ENCODE data around the gene CARM1. TPM values are rescaled to one million over a fixed set of nuclear protein-coding genes. Genes with fewer than 3 reads are reported as not detected.
"Not testable (repeated sequence)": the region's sequence is repeated elsewhere in the genome, so short reads cannot be mapped to it uniquely, and the experiment has no call there.

The CARM1 gene
- polyA plus RNA-seq, 3 donors, result 40.8 to 56.5 (median 46.2) TPM

DNA sequence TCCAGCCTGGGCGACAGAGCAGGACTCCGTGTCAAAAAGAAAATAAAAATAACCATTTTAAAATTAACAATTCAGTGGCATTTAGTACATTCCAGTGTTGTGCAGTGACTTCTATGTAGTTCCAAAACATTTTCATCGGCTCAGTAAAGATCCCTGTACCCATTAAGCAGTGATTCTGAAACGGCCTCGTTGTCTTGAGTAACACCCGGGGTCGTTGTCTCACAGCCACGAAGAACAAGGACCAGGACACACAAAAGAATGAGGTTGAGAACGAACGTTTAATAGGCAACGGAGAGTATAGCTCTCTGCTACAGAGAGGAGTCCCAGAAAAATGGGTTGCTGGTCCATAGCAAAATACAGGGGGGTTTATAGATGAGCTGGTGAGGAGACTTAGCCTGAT lies 33.0 kb upstream of the CARM1 start:
- DNase-seq (ENCODE audit: extremely low read depth in 1 of 11, low read depth in 9 of 11, low spot score in 4 of 11), result no peak

DNA sequence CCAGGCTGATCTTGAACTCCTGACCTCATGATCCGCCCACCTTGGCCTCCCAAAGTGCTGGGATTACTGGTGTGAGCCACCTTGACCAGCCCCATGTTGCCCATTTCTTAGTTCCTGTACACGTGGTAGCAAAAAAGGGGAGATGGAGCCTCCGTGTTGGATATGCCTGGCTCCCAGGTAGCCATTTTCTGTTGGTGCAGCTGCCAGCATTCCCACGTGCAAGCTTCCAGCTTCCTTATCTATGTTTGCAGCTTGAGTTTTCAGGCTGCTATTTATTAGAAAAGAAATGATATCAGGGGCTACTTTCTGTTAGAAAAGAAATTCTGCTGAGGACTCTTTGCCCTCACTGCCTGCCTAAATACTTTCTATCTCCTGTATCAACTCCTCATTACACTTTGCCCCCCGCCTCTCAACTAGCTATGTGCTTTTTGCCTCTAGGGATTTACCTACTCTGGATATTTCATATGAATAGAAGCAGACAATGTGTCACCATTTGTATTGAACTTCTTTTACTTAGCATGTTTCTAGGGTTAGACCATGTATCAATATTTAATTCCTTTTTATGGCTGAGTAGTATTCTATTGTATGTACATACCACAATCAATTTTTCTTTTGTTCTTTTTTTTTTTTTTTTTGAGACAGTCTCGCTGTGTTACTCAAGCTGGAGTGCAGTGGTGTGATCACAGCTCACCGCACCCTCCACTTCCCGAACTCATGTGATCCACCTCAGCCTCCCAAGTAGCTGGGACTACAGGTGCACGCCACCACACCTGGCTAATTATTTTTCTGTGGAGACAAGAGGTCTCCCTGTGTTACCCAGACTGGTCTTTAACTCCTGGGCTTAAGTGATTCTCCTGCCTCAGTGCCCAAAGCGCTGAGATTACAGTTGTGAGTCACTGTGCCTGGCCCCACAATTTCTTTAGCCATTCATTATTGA lies 32.0 kb upstream of the CARM1 start:
- no peak for DNase-seq (ENCODE audit: extremely low read depth in 1 of 11, low read depth in 9 of 11, low spot score in 4 of 11)

DNA sequence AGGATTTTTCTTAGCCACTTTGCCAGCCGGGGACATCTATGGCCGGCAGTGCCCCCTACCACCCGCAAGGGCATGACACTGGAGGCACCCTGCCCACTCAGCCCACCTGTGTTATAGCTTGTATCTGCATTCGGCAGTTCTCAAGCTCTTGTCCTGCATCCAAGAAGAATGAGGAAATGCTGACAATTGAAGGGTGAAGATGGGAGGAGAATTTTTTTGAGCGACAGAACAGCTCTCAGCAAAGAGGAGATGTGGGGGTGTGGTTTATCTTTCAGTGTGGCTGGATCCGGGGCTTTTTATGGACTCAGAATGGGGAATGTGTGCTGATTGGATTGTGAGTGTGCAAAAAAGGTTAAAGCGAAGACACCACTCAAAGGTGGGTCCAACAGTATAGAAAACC lies 28.6 kb upstream of the CARM1 start:
- no peak for DNase-seq (ENCODE audit: extremely low read depth in 1 of 11, low read depth in 9 of 11, low spot score in 4 of 11)

DNA sequence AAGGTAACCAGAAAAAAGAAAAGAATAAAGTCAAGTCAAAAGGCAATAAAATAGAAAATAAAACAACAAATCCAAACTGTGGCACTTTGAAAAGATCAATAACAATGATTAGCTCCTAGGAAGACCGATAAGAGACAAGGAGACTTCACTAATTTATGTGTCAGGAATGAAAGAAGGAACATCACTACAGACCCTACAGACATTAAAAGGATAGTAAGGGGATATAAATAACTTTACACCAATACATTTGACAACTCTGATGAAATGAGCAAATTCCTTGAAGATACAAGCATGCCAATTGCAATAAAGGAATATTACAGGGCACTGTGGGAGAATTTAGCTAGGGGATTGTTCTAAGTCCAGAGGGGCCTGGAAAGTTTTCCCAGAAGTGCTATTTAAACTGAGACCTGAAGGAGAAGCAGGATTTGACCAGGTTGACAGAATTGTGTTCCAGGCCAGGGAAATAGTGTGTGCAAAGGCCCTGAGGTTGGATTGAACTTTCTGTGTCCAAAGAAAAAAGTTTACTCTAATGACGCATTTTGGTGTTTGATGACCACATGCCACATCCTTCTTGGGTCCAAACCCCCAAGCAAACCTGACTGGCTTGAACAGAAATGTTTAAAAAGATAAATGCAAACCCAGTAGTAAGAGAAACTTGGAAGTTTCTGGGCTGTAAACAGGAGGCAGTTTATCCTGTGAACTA lies 24.7 kb upstream of the CARM1 start:
- DNase-seq (ENCODE audit: extremely low read depth in 1 of 11, low read depth in 9 of 11, low spot score in 4 of 11), result no peak

DNA sequence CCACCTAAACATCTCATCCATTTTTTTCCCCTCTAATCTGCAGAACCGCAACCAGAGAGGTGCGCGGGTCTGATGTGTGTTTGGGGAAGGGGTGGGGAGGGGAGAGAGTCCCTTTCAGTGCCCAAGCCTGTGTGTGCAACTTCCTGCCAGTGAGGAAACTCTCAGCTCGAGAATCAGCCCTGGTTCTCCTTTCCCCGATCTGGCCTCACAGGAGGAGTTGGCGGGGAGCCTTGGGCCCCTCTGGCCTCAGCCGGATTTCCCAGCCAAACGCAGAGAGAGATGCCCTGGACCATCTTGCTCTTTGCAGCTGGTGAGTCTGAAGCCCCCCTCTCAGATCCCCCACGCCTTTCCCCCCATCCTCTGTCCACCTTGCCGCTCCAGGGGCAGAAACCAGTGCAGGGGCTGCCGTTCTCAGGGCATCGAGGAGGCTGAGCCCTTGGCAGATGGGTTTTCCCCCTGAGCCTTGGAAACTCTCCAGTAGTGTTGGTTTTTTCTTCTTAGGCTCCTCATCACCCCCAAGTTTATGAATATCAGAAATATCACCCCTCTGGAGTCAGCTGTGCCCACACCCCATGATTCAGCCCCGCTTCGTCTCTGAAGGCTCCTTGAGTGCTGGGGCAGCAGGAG lies 23.0 kb upstream of the CARM1 start, which contains the start of gene C19orf38:
Gene C19orf38 (plus strand): TSS at position 186 of the 627 bp plus-strand sequence. CDS start 94 bp downstream, at position 280.
- DNase-seq (ENCODE audit: extremely low read depth in 1 of 11, low read depth in 9 of 11, low spot score in 4 of 11), result no peak

DNA sequence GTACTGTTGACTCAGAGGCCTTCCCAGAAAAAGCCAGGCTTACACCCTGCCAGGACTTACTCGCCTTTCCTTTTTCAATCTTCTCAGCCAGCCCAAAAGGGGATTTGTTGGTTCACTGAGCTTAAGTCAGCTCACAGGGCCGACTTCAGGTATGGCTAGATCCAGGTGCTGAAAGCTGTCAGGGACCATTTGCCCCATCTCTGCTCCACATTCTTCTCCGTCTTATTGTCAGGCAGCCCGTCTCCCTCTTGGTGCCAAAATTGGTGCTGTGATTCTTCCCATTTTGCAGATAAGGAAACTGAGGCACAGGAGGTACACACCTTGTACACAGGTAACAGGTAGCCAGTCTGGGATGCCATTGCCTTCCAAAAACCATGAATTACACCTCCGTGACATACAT lies 20.7 kb upstream of the CARM1 start:
- DNase-seq (ENCODE audit: extremely low read depth in 1 of 11, low read depth in 9 of 11, low spot score in 4 of 11), result no peak

DNA sequence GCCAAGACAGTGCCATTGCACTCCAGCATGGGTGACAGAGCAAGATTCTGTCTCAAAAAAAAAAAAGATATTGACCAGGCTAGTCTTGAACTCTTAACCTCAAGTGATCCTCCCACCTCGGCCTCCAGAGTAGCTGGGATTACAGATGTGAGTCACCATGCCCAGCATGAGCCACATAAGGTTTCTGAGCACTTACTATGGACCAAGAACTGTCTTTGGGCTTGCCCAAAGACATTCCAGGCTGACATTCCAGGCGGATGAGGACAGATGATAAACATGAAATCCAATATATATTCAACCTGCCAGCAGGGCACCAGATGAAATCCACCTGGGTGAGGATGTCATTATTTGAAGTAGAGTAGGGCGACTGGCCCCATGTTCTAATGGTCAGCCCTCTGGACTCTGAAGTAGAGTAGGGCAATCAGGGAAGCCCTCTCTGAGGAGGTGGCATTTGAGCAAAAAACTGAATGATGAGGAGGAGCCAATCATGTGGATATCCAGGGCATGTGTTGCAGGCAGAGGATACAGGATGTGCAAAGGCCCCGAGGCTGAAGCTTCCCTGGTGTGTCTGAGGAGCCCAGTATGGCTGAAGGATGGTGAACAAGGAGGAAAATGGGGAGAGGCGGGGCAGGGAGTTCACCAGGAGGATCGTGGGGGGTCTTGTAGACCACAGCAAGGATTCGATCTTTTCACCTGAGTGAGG lies 19.1 kb upstream of the CARM1 start:
- DNase-seq (ENCODE audit: extremely low read depth in 1 of 11, low read depth in 9 of 11, low spot score in 4 of 11), result no peak

DNA sequence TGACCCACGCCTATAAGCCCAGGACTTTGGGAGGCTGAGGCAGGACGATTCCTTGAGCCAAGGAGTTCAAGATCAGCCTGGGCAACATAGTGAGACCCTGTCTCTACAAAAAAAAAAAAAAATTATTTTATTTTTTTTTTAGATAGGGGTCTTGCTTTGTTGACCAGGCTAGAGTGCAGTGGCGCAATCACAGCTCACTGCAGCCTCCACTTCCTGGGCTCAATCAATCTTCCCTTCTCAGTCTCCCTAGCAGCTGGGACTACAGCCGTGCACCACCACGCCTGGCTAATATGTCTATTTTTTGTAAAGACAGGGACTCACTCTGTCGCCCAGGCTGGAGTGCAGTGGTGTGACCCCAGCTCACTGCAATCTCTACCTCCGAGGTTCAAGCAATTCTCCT lies 18.4 kb upstream of the CARM1 start:
- no peak for DNase-seq (ENCODE audit: extremely low read depth in 1 of 11, low read depth in 9 of 11, low spot score in 4 of 11)

DNA sequence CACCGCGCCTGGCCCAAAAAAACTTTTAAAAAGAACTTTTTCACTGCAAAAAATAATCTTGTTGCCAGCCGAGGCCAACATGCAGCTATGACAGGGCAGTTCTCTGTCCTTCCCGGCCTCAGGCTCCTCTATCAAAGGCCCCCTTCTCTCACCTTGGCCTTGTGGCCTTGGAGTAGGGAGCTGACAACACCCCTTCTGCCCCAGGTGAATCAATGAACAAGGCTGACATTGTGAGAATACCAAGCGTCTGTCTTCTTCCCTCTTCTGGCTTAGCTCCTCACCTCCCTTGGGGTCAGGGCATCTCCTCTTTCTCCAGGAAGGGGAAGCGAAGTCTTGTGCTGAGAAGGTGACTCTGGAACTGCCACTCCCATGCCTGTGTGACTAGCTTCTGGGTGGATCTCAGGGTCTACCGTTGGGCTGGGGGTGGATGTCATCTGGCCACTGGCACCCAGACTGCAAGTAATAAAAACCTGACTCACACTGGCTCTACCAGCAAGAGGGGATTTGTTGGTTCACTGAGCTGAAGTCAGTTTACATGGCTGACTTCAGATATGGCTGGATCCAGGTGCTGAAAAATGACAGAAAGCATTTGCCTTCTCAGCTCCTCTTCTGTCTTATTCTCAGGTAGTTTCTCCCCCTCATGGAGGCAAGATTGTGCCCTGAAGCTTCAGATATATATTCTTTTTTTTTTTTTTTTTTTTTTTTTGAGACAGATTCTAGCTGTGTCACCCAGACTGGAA lies 16.8 kb upstream of the CARM1 start:
- no peak for DNase-seq (ENCODE audit: extremely low read depth in 1 of 11, low read depth in 9 of 11, low spot score in 4 of 11)

DNA sequence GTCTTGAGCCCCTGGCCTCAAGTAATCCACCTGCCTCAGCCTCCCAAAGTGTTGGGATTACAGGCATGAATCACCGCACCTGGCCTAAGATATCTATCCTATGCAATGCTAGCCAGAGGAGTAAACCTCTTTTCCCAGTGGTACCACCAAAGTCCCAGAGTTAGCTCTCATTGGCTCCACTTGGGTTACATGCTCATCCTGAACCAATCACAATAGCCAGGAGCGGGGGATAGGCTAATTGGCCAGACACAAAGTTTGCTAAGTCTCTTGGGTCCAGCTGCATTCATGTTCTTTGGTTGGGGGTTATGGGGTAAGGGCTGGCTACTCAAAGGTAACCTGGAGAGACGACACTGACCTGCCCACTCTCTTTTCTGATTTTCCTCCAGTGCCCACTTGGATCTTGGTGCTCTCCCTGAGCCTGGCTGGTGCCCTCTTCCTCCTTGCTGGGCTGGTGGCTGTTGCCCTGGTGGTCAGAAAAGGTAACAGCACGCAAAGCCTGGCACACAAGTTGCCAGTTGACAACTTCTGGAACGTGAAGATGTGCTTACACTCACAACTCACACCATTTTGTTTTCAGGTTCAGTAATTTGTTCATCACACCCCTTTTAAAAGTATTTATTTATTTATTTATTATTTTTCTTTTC lies 15.4 kb upstream of the CARM1 start:
- DNase-seq (ENCODE audit: extremely low read depth in 1 of 11, low read depth in 9 of 11, low spot score in 4 of 11), result no peak

DNA sequence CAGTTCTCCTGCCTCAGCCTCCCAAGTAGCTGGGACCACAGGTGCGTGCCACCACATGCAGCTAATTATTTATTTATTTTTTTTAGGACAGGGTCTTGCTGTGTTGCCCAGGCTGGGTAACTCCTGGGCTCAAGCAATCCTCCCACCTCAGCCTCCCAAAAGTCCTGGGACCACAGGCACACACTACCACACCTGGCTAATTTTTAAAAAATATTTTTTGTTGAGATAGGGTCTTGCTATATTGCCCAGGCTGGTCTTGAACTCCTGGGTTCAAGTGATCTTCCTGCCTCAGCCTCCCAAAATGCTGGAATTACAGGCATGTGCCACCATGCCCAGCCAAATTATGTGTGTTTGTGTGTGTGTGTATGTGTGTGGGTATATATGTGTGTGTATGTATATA lies 14.5 kb upstream of the CARM1 start:
- not testable (repeated sequence) for DNase-seq (ENCODE audit: extremely low read depth in 1 of 11, low read depth in 9 of 11, low spot score in 4 of 11)

DNA sequence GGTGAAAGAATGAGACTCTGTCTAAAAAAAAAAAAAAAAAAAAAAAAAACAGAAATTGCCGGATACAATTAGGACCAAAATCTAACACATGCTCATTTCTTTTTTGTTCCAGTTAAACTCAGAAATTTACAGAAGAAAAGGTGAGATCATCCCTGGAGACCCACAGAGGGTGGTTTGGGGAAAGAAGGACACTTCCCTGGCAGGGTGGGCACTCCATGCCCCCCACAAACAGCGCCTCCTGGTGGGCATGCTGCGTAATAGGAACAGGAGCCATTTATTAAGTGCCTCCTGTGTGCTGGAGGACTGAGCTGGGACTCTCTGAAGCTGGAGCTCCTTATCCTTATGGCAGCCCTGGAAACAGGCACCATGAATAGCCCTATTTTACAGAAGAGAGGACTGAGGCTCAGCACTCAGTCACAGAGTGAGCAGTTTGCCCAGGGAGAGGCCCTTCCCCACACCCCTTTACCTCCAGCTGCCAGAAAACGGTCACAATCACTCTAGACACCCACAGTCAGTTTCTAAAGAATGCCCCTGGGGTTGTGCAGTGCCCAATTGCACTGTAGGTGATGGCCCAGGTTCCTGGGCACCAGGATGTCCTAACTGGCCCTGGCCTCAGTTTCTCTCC lies 13.0 kb upstream of the CARM1 start:
- no peak for DNase-seq (ENCODE audit: extremely low read depth in 1 of 11, low read depth in 9 of 11, low spot score in 4 of 11)

DNA sequence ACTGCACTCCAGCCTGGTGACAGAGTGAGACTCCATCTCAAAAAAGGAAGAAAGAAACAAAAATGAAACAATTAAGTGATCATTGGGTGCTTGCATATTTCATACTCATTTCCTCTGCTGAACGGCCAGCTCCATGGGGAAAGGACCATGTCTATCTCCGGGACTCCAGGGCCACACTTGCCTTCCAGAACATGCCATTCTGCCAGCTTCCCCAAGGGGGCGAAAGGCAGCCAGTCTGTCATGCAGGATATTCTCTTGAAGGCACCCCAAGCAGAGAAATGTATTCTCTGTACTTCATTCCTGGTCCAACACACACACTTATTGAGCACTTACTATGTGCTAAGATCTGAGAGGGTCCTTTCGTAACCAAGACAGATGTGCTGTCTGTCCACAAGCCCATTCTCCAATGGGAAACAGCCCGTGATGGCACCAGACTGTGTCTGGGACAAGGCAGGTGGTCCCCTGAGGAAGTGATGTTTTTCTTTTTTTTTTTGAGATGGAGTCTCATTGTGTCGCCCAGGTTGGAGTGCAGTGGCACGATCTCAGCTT lies 10.2 kb upstream of the CARM1 start:
- no peak for DNase-seq (ENCODE audit: extremely low read depth in 1 of 11, low read depth in 9 of 11, low spot score in 4 of 11)

DNA sequence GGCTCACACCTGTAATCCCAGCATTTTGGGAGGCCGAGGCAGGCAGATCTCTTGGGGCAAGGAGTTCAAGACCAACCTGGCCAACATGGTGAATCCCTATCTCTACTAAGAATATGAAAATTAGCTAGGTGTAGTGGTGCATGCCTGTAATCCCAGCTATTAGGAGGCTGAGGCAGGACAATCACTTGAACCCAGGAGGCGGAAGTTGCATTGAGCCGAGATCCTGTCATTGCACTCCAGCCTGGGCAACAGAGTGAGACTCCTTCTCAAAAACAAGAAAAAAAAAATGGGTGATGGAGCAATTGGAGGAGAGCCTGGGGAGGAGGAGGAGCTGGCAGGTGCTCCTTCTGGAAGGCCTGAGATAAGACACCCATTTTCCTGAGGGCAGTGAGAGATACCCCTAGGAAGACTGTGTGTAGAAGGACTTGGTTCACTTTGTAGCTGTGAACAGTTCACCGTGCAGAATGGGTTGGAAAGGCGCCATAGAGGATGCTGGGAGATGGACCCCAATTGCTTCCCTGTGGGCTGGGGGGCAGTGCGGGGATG lies 8.7 kb upstream of the CARM1 start:
- DNase-seq (ENCODE audit: extremely low read depth in 1 of 11, low read depth in 9 of 11, low spot score in 4 of 11), result no peak

DNA sequence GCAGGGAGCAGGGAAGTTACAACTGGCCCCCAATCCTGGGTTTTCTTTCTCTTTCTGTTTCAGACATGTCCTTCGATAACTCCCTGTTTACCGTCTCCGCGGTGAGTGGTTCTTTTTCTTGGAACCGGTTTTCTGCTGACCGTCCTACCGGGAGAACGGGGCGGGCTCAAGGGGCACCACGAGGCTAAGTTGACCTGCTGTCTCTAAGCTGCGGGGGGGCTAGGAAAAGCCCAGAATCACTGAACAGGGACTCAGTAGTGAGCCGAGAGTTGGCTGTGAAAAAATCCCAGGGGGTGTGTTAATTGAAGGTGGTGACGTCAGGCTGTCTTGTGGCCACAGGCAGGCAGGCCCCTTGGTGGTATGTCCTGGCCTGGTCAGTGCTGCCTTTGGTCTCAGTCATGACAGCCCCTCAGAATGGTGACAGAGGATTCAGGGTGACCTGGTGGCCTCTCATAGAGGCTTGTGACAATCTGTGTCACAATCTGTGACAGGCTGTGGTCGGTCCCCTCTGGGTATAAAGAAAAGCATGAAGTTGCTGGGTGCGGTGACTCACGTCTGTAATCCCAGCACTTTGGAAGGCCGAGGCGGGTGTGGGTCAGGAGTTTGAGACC lies 8.1 kb upstream of the CARM1 start:
- no peak for DNase-seq (ENCODE audit: extremely low read depth in 1 of 11, low read depth in 9 of 11, low spot score in 4 of 11)

DNA sequence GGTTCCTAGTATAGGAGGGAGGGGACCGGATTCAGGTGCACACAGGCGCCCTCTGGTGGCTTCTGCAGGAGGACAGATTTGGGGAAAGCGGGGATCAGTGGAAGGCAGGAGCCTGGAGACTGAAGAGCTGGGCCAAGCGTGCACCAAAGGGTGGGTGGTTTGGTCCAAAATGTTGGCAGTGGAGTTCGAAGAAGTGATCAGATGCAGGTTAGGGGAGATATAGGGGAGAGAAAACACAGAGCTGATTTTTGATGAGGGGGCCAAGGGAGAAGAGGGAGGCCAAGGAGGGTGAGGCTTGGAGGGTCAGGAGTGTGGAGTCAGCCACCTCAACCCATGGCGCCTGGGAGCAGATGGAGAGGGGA lies 6.8 kb upstream of the CARM1 start:
- peak in 8 of 11 donors; percentile 57 to 74 (median 68) for DNase-seq (ENCODE audit: extremely low read depth in 1 of 11, low read depth in 9 of 11, low spot score in 4 of 11)

DNA sequence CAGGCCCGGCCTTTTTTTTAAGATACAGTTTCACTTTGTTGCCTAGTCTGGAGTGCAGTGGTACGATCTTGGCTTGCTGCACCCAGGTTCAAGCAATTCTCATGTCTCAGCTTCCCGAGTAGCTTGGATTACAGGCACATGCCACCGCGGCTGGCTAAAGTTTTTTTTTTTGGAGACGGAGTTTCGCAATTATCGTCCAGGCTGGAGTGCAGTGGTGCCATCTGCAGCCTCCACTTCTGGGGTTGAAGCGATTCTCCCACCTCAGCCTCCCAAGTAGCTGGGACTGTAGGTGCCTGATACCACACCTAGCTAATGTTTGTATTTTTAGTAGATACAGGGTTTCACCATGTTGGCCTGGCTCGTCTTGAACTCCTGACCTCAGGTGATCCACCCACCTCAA lies 4.9 kb upstream of the CARM1 start:
- no peak for DNase-seq (ENCODE audit: extremely low read depth in 1 of 11, low read depth in 9 of 11, low spot score in 4 of 11)
